Prostate gland (tissue), 2 donors: ENCODE measurements around the gene CHST2. TPM values are rescaled to one million over a fixed set of nuclear protein-coding genes. Genes with fewer than 3 reads are reported as not detected.

Experiments used
- DNase-seq: peaks from one replicate; pipeline ENCODE4 v3.0.0-alpha.2; 2019; ENCODE audit warnings: low spot score
- H3K27ac ChIP-seq, 2 donors: fragments of 200-600 bp; sonication (generic); 2 replicates each; pipeline ENCODE4 v1.5.1; 2017 to 2019
- H3K27me3 ChIP-seq: fragments of 200-600 bp; sonication (generic); replicated peaks from 2 replicates; pipeline ENCODE4 v1.5.1; 2019; ENCODE audit not compliant: insufficient read depth
- H3K36me3 ChIP-seq, 2 donors: fragments of 200-600 bp; sonication (generic); 1 replicate in 1 of 2; 2 replicates in 1 of 2; pipeline versions ENCODE4 v1.5.1 to v1.8.1; 2017 to 2019
- H3K4me1 ChIP-seq: fragments of 200-600 bp; sonication (generic); replicated peaks from 2 replicates; pipeline ENCODE4 v1.5.1; 2019
- H3K4me3 ChIP-seq, 2 donors: fragments of 200-600 bp; sonication (generic); 2 replicates each; pipeline ENCODE4 v1.5.1; 2017 to 2019
- H3K9me3 ChIP-seq: fragments of 200-600 bp; sonication (generic); 2 replicates; pipeline ENCODE4 v1.5.1; 2017
- POLR2A ChIP-seq: fragments of 450-650 bp; IDR thresholded peaks from one replicate; pipeline ENCODE4 v1.6.1; 2016; ENCODE audit warnings: antibody characterized with exemption, mild to moderate bottlenecking
- POLR2AphosphoS5 ChIP-seq: sonication (generic); formaldehyde crosslinking; IDR thresholded peaks from one replicate; pipeline ENCODE4 v1.6.1; 2017; ENCODE audit warnings: antibody characterized with exemption
- WGBS: methylation state at CpG from one replicate; pipeline ENCODE4 v1.1.5; 2018; 5-methylcytosine and 5-hydroxymethylcytosine counted together
- intact Hi-C: fragments of 100-400 bp; cut with DNase I; formaldehyde crosslinking; loops from one replicate; pipeline ENCODE4 v1.14.2; 2022
- total RNA-seq, 2 donors: library from RNA; depleted of rRNA; stranded (reverse); fragments of >200 nt; gene quantifications; one replicate each; pipeline ENCODE4 v1.1.0, GENCODE V29; 2016
- TF ChIP-seq, protein P1 (sequence below), 4 experiments: fragments of 200-600 bp in 2 of 4; fragments of 450-650 bp in 2 of 4; sonication (generic) in 2 of 4; IDR thresholded peaks; 1 replicate in 3 of 4; 2 replicates in 1 of 4; pipeline ENCODE4 v1.5.1; 2016 to 2019; ENCODE audit warnings: antibody characterized with exemption in 4 of 4, mild to moderate bottlenecking in 2 of 4, moderate library complexity in 2 of 4

CHST2 gene
- total RNA-seq, 2 donors from 2014 or later: 9.6 to 9.7 TPM

DNA sequence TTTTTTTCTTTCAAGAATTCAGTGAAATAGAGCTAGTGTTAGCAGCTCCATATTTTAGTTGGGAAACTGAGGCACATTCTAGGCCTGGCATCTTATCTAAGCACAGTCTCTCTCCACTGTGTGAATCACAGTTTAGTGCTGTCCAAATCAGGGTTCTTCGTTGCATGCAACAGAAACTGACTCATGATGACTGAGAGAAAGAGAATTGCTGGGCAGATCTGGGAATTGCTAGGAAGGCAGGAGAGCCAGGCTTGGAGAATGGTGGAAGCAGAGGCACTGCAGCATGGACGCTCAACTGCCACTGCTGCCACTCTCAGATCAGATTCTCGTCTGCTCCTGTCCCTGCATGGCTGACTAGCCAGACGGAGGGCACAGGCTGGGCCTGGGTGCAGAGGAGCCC is 40.7 kb upstream of the CHST2 start:
- Histone ChIP-seq H3K9me3 (no peaks in the 10 kb centered on the region), H3K4me3 (no peak overlapping the region), H3K27ac (no peak overlapping the region), H3K27me3 (no peaks in the 10 kb centered on the region), H3K36me3 (no peaks in the 10 kb centered on the region), H3K4me1 (no peaks in the 10 kb centered on the region)
- WGBS: 89% methylated on average over 4 of the region's 4 CpGs
- TF ChIP-seq, protein P1, sequence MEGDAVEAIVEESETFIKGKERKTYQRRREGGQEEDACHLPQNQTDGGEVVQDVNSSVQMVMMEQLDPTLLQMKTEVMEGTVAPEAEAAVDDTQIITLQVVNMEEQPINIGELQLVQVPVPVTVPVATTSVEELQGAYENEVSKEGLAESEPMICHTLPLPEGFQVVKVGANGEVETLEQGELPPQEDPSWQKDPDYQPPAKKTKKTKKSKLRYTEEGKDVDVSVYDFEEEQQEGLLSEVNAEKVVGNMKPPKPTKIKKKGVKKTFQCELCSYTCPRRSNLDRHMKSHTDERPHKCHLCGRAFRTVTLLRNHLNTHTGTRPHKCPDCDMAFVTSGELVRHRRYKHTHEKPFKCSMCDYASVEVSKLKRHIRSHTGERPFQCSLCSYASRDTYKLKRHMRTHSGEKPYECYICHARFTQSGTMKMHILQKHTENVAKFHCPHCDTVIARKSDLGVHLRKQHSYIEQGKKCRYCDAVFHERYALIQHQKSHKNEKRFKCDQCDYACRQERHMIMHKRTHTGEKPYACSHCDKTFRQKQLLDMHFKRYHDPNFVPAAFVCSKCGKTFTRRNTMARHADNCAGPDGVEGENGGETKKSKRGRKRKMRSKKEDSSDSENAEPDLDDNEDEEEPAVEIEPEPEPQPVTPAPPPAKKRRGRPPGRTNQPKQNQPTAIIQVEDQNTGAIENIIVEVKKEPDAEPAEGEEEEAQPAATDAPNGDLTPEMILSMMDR (IDR thresholded peaks at IDR 0.05): no peak
- no peak for TF ChIP-seq POLR2AphosphoS5
- no peak for TF ChIP-seq POLR2A
- intact Hi-C loops: no loop called here
- DNase-seq: no peak

DNA sequence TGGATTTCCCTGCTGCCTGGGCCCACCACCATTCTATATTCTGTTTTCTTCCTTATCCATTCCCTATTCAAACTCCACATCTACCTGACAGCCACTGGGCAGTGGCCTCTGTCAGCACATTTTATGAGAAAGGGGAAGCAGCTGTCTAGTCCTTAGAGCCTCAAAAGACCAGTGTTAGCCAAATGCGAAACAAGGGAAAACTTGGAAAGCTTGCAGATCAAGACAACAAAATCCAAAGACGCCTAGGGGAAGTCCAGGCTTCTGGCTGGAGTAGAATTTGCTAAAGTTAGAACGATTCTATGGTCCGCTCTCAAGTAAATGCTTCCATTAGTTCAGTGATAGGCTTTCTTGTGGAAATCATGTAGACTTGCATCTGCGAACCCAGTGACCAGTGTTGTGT is 39.4 kb upstream of the CHST2 start:
- intact Hi-C loops: no loop called here
- Histone ChIP-seq H3K27ac (no peak overlapping the region), H3K27me3 (no peaks in the 10 kb centered on the region), H3K36me3 (no peaks in the 10 kb centered on the region), H3K4me1 (no peaks in the 10 kb centered on the region), H3K9me3 (no peaks in the 10 kb centered on the region), H3K4me3 (no peak overlapping the region)
- no peak for DNase-seq
- WGBS: 84% methylated on average over 5 of the region's 5 CpGs
- TF ChIP-seq POLR2AphosphoS5 (no peak), POLR2A (no peak)
- TF ChIP-seq, protein P1 (IDR thresholded peaks at IDR 0.05): no peak

DNA sequence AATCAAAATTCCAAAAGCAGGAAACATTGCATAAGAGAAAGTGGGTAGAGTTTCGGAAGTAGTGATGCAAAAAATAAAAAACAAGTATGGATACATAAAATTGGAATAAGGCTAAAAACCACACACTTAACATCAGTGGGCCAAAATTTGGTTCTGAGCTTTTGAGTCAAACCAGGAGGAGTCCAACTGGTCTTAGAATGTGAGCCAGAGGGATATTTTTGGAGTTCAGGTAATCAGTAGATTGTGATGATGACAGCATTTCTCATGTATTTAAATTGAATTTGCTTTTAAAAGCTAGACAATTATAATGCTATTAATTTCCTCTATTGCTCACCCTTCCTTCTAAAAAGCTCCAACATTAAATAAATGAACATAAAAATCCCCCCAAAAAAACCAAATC is 38.2 kb upstream of the CHST2 start:
- Histone ChIP-seq H3K36me3 (no peaks in the 10 kb centered on the region), H3K4me3 (no peak overlapping the region), H3K27ac (no peak overlapping the region), H3K9me3 (no peaks in the 10 kb centered on the region), H3K4me1 (no peaks in the 10 kb centered on the region), H3K27me3 (no peaks in the 10 kb centered on the region)
- TF ChIP-seq POLR2A: no peak
- TF ChIP-seq, protein P1 (IDR thresholded peaks at IDR 0.05): no peak
- TF ChIP-seq POLR2AphosphoS5: no peak
- DNase-seq: no peak
- 92% methylated on average over 1 of the region's 1 CpG for WGBS
- intact Hi-C loops: no loop called here

DNA sequence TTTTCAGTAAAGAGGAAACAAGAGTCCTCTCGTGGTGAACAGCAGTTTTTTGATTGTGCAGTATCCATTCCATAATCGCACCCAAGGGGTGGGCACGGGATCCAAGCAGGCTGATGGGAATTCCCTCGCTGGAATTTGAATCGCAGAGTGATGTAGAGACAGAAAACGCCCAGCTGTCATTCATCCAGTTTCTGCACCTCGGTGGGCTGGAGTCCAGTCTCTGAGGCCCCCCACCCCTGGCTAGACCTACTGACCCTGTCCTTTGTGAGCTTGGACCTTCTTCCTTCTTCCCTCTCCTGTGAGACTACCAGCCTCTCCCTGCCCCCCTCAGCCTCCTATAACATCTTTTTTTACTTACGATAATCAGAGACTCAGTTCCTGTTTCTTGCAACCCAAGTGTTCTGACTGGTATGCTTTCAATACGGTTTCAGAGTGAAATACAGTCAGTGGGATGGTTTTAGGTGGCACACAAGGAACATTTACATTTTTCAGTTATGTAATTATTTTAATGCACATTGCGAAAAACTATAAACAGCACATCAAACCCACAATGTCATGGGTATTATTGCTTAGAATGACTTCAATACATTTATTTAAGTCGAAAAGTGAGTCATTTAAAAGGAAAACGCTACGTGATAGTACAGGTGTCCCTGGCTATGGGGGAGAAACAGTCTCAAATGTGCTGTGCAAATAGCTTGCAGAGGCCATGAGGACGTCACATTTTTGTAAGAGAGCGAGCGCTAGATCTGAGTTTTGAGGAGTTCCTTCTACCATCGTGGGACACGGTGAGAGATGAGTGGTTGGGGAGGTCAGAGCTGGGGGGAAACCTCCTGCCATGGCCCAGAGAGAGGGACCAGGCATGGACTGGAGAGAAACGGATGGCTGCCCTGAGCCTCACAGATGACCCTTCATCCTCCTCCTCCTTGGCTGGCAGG is 37.5 kb upstream of the CHST2 start:
- no peak for DNase-seq
- intact Hi-C loops: no loop called here
- Histone ChIP-seq H3K36me3 (no peaks in the 10 kb centered on the region), H3K27me3 (no peaks in the 10 kb centered on the region), H3K27ac (no peak overlapping the region), H3K4me3 (no peak overlapping the region), H3K9me3 (no peaks in the 10 kb centered on the region), H3K4me1 (no peaks in the 10 kb centered on the region)
- WGBS: 87% methylated on average over 19 of the region's 19 CpGs
- TF ChIP-seq, protein P1 (IDR thresholded peaks at IDR 0.05): no peak
- TF ChIP-seq POLR2AphosphoS5 (no peak), POLR2A (no peak)

DNA sequence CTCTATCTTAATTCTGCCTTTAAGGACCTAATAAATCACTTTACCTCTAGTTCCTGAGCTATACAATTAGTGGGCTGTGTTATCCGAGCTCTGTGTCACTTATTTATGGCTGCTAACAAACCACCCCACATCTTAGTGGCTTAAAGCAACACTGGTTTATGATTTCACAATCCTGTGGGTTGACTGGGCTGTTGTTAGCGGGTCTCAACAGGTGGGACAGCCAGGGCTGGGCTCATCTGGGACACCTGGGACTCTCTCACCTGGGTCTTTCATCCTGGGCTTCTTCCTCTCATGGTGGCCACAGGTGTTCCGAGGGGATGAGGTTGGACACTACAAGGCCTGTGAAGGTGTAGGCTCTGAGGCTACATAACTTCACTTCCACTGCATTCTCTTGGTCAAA is 35.8 kb upstream of the CHST2 start:
- Histone ChIP-seq H3K4me3 (no peak overlapping the region), H3K27ac (no peak overlapping the region), H3K27me3 (no peaks in the 10 kb centered on the region), H3K4me1 (no peaks in the 10 kb centered on the region), H3K36me3 (no peaks in the 10 kb centered on the region), H3K9me3 (no peaks in the 10 kb centered on the region)
- intact Hi-C loops: no loop called here
- no peak for DNase-seq
- WGBS: 71% methylated on average over 3 of the region's 3 CpGs
- no peak for TF ChIP-seq POLR2AphosphoS5
- no peak for TF ChIP-seq POLR2A
- TF ChIP-seq, protein P1 (IDR thresholded peaks at IDR 0.05): no peak
